Ascending aorta (tissue), 2 donors: Measurements from ENCODE around the gene WIPF1. TPM values are rescaled to one million over a fixed set of nuclear protein-coding genes. Genes with fewer than 3 reads are reported as not detected.

Source experiments
- DNase-seq, 2 donors: peaks; one replicate each; pipeline ENCODE4 v3.0.0-alpha.2; 2019; ENCODE audit warnings: low spot score in 2 of 2
- H3K27ac ChIP-seq, 2 donors: fragments of 200-600 bp; sonication (generic); one replicate each; pipeline ENCODE4 v1.5.1; 2016 to 2017; ENCODE audit warnings: mild to moderate bottlenecking in 1 of 2
- H3K27me3 ChIP-seq: fragments of 200-600 bp; sonication (generic); one replicate; pipeline ENCODE4 v1.5.1; 2017
- H3K36me3 ChIP-seq, 2 donors: fragments of 200-600 bp; sonication (generic); one replicate each; pipeline ENCODE4 v1.5.1; 2016
- H3K4me1 ChIP-seq, 2 donors: fragments of 200-600 bp; sonication (generic); one replicate each; pipeline ENCODE4 v1.5.1; 2016 to 2017; ENCODE audit warnings: mild to moderate bottlenecking in 1 of 2
- H3K4me3 ChIP-seq, 2 donors: fragments of 200-600 bp; sonication (generic); one replicate each; pipeline ENCODE4 v1.5.1; 2016 to 2017; ENCODE audit warnings: mild to moderate bottlenecking in 1 of 2
- H3K9me3 ChIP-seq, 2 donors: fragments of 200-600 bp; sonication (generic); one replicate each; pipeline ENCODE4 v1.5.1; 2016
- intact Hi-C: fragments of 100-400 bp; cut with DNase I; formaldehyde crosslinking; loops from one replicate; pipeline ENCODE4 v1.15.1; 2023
- total RNA-seq: library from RNA; depleted of rRNA; stranded (reverse); fragments of >200 nt; gene quantifications from one replicate; pipeline ENCODE4 v1.1.0, GENCODE V29; 2016
- TF ChIP-seq, protein P1 (sequence below), 3 experiments: fragments of 200-600 bp in 2 of 3; fragments of 450-650 bp in 1 of 3; sonication (generic) in 2 of 3; IDR thresholded peaks; one replicate each; pipeline ENCODE4 v1.5.1; 2016 to 2019; ENCODE audit warnings: antibody characterized with exemption in 3 of 3, mild to moderate bottlenecking in 1 of 3, moderate library complexity in 1 of 3

Gene WIPF1
- total RNA-seq, 1 donor from 2014 or later = 26.1 TPM

DNA sequence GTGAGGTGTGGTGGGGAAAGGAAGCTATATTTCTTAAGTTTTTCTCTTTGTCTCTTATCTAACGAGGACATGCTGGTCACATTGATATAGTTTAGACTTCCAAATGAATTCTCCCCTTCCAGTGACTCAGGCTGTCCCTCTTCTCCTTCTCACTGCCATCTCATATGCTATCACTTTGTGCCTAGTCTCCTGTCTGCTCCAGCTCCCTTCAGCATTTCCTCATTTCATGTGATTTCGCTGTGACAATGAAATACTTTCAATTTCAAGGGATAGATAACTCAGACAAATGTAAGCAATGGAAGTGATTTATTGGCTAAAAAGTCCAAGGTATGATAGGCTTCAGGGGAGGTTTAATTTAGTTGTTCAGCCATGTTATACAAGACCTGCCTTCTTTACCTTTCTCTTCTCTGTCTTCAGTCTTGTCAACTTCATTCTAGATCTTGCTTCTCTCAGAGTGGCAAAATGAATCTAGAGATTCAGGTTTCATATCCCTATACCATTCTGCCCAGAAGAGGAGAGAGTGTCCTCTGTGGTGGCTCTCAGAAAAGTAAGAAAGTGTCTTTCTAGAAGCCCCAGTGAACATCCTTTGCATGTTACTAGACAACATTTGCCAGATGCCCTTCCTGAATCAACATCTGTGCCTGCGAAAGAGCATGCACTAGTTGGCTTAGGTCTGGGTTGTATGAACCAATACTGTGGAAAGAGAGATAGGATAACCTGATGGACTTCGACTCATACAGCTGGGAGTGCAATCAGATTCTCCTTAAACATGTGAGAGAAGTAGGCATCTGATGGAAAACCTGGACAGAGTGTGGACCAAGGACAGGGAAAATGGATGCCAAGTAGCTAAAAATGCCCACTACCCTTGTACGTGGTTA, 80.9 kb downstream of the WIPF1 start:
- TF ChIP-seq, protein P1, sequence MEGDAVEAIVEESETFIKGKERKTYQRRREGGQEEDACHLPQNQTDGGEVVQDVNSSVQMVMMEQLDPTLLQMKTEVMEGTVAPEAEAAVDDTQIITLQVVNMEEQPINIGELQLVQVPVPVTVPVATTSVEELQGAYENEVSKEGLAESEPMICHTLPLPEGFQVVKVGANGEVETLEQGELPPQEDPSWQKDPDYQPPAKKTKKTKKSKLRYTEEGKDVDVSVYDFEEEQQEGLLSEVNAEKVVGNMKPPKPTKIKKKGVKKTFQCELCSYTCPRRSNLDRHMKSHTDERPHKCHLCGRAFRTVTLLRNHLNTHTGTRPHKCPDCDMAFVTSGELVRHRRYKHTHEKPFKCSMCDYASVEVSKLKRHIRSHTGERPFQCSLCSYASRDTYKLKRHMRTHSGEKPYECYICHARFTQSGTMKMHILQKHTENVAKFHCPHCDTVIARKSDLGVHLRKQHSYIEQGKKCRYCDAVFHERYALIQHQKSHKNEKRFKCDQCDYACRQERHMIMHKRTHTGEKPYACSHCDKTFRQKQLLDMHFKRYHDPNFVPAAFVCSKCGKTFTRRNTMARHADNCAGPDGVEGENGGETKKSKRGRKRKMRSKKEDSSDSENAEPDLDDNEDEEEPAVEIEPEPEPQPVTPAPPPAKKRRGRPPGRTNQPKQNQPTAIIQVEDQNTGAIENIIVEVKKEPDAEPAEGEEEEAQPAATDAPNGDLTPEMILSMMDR (IDR thresholded peaks at IDR 0.05) = no peak
- intact Hi-C loops = no loop called here
- Histone ChIP-seq H3K4me3 (no peak overlapping the region), H3K27me3 (no peaks in the 10 kb centered on the region), H3K27ac (no peak overlapping the region), H3K36me3 (no peaks in the 10 kb centered on the region), H3K9me3 (no peaks in the 10 kb centered on the region), H3K4me1 (no peaks in the 10 kb centered on the region)
- DNase-seq = no peak

DNA sequence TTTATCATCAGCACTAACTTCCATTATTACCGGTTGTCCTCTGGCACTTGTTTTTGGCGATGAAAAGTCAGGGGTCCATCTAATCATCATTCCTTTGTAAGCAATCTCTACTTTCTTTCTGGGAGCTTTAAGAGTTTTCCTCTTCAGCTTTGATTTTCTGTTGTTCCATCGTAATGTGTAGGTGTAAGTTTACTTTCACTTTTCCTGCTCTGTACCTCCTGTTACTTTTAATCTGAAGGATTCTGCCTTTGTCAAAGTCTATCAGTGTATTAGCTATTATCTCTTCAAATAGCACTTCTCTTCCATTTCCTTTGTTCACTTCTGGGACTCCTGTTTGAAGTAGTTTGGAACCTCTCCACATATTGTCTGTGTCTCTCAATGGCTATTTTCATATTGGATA, 85.3 kb downstream of the WIPF1 start:
- Histone ChIP-seq H3K4me3 (no peak overlapping the region), H3K36me3 (no peaks in the 10 kb centered on the region), H3K27ac (no peak overlapping the region), H3K27me3 (no peaks in the 10 kb centered on the region), H3K9me3 (no peaks in the 10 kb centered on the region), H3K4me1 (no peaks in the 10 kb centered on the region)
- no peak for DNase-seq
- TF ChIP-seq, protein P1 (IDR thresholded peaks at IDR 0.05) = no peak
- intact Hi-C loops = no loop called here

DNA sequence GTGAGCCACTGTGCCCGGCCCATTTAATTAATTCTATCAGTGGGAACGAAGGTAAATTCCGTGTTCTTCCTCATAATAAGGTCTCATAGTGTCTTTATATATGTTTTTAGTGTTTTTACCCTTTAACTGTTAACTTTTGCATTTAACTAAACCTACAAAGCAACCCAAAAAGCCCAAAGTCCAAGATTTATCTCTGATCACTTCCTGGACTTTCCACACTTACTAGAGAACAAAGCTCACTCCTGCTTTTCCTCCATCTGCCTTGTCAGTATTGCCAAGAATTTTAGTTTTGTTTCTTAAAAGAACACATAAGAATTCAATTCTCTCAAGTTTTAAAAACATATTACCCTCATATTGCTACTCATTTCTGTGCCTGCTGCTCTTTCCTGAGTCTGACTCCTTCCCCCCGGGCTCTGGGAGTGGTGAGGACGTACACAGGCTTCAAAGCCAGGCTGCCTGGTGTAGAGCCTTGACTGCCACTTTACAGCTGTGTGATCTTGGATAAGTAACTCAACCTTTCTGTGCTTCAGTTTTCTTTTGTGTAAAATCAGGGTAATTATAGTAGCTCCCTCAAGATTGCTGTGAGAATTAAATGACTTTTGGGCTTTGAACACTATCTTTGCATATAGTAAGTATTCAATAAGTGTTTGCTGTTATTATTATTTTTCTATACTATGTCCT, 85.9 kb downstream of the WIPF1 start:
- H3K36me3 ChIP-seq = no peaks in the 10 kb centered on the region
- no peaks in the 10 kb centered on the region for H3K27me3 ChIP-seq
- H3K27ac ChIP-seq = no peak overlapping the region
- H3K4me3 ChIP-seq = no peak overlapping the region
- TF ChIP-seq, protein P1 (IDR thresholded peaks at IDR 0.05) = no peak
- H3K4me1 ChIP-seq = no peaks in the 10 kb centered on the region
- no peak for DNase-seq
- H3K9me3 ChIP-seq = no peaks in the 10 kb centered on the region
- intact Hi-C loops = no loop called here

DNA sequence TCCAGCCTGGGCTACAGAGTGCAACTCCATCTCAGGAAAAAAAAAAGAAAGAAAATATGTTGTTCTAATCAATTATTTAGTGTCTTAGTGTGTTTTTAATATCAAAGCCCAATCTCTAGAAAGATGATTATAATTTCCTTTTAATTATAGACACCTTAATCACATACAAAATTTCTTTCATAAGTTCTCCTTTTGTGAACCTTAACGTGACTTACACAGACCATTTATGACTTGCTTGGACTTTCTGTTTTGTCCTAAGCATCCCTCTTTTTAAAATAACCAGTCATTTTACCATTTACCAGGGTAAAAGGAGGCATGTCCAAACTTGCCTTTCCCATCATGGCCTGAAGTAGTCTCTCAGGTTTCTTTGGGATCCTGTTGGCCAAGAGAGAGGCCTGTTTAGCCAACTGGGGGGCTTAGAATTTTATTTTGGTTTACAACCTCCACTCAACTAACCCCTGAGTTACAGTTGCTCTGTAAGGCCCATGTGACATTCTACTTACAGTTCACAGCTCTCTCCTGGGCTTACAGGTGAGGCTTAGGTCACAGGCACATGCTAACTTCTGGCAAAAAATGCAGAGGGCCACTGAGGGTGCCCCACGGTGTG, 86.9 kb downstream of the WIPF1 start:
- Histone ChIP-seq H3K4me3 (no peak overlapping the region), H3K4me1 (no peaks in the 10 kb centered on the region), H3K36me3 (no peaks in the 10 kb centered on the region), H3K27ac (no peak overlapping the region), H3K9me3 (no peaks in the 10 kb centered on the region), H3K27me3 (no peaks in the 10 kb centered on the region)
- no peak for DNase-seq
- TF ChIP-seq, protein P1 (IDR thresholded peaks at IDR 0.05) = no peak
- intact Hi-C loops = no loop called here

Other genes with a start within 250 kb of the WIPF1 start
- 2.3 TPM for gene SCRN3, start 202.1 kb downstream of the WIPF1 start, total RNA-seq
- 1.8 TPM for gene GPR155, start 110.8 kb downstream of the WIPF1 start, total RNA-seq
- not detected for gene CHRNA1, start 166.7 kb upstream of the WIPF1 start, total RNA-seq